ENCODE measurements around the gene USP25. TPM values are rescaled to one million over a fixed set of nuclear protein-coding genes. Genes with fewer than 3 reads are reported as not detected.

Gene USP25
- total RNA-seq, 4 donors from 2014 or later, result 99.4 to 130 (median 107) TPM

DNA sequence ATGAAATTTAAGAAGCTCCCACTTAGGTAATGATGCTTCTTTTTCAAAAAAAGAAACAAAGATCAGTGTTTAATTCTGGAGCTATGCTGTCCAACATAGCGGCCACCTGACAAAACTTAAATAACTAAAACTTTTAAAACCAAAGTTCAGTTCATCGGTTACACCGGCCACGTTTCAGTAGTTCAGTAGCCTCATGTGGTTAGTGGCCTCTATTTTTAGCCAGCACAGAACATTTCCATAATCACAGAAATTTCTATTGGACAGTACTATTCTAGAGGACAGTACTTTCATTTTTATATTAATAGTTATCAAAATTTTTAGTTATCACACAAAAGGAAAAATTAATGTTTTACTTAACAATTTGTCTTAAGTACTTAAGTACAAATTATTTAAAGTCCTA lies 141.0 kb downstream of the USP25 start:
- Histone ChIP-seq H3K9me3 (no peaks in the 10 kb centered on the region), H3K27ac (no peak overlapping the region), H3K4me3 (no peak overlapping the region), H3K27me3 (no peaks in the 10 kb centered on the region), H3K36me3 (peaks cover 0 to 78% of the 10 kb centered on the region in 2 donors), H3K4me1 (no peaks in the 10 kb centered on the region)
- DNase-seq (no peak), ATAC-seq (no peak)
- intact Hi-C loops (cut with DNase I; ENCODE audit: low total_unique reads), result no loop called here
- in situ Hi-C loops (cut with MboI; ENCODE audit: low sequenced_read_pairs in 4 of 4), result no loop called here
- TF ChIP-seq, protein P1, sequence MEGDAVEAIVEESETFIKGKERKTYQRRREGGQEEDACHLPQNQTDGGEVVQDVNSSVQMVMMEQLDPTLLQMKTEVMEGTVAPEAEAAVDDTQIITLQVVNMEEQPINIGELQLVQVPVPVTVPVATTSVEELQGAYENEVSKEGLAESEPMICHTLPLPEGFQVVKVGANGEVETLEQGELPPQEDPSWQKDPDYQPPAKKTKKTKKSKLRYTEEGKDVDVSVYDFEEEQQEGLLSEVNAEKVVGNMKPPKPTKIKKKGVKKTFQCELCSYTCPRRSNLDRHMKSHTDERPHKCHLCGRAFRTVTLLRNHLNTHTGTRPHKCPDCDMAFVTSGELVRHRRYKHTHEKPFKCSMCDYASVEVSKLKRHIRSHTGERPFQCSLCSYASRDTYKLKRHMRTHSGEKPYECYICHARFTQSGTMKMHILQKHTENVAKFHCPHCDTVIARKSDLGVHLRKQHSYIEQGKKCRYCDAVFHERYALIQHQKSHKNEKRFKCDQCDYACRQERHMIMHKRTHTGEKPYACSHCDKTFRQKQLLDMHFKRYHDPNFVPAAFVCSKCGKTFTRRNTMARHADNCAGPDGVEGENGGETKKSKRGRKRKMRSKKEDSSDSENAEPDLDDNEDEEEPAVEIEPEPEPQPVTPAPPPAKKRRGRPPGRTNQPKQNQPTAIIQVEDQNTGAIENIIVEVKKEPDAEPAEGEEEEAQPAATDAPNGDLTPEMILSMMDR (IDR thresholded peaks at IDR 0.05 in 4 of 5, conservative IDR thresholded peaks at IDR 0.05 in 1 of 5), result no peak
- no peak for TF ChIP-seq POLR2A (IDR thresholded peaks at IDR 0.05)

DNA sequence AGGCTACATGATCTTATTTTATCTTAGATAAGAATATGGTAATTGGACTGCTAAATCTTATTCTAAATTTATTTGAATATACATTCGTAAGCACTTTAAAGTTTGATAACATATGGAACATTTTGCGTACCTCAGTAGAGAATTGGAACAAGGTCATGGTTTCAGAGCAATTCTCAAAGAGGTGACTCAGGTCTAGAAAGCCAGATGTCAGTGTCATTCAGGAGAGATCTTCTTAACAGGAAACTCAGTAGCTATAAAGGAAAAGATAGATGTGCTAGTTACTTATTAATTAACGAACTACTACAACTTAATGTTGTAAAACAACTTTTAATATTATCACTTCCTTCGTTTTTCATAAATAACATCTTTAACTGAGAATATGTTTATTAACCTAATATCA lies 142.5 kb downstream of the USP25 start:
- intact Hi-C loops (cut with DNase I; ENCODE audit: low total_unique reads), result no loop called here
- Histone ChIP-seq H3K4me1 (no peaks in the 10 kb centered on the region), H3K36me3 (peaks cover 0 to 78% of the 10 kb centered on the region in 2 donors), H3K27ac (no peak overlapping the region), H3K4me3 (no peak overlapping the region), H3K9me3 (no peaks in the 10 kb centered on the region), H3K27me3 (no peaks in the 10 kb centered on the region)
- TF ChIP-seq POLR2A (IDR thresholded peaks at IDR 0.05), result no peak
- TF ChIP-seq, protein P1 (IDR thresholded peaks at IDR 0.05 in 4 of 5, conservative IDR thresholded peaks at IDR 0.05 in 1 of 5), result no peak
- DNase-seq (no peak), ATAC-seq (no peak)
- in situ Hi-C loops (cut with MboI; ENCODE audit: low sequenced_read_pairs in 4 of 4), result no loop called here

DNA sequence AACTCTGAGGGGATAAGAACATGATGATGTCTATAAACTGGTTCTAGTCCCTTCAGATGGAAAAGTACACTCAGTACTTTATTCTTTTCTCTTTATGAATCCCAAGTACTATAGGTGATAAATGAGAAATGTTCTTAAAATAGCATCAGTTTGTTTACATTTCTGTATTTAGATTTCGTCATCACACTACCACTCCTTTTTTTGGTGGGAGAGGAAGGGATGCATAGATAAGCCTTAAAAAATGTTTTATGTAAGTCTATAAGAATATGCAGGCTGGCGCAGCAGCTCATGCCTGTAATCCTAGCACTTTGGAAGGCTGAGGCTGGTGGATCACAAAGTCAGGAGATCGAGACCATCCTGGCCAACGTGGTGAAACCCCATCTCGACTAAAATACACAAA lies 144.8 kb downstream of the USP25 start:
- Histone ChIP-seq H3K9me3 (no peaks in the 10 kb centered on the region), H3K27me3 (no peaks in the 10 kb centered on the region), H3K4me3 (no peak overlapping the region), H3K36me3 (peaks cover 0 to 87% of the 10 kb centered on the region in 2 donors), H3K4me1 (no peaks in the 10 kb centered on the region), H3K27ac (peak overlapping the region in 1 of 4 donors; percentile 12)
- ATAC-seq (no peak), DNase-seq (no peak)
- in situ Hi-C loops (cut with MboI; ENCODE audit: low sequenced_read_pairs in 4 of 4), result loop anchor here in 1 of 4 donors (25.0 kb wide), 2 partner anchors 463 to 1388 kb away; no protein-coding TSS in a partner anchor
- intact Hi-C loops (cut with DNase I; ENCODE audit: low total_unique reads), result no loop called here
- TF ChIP-seq, protein P1 (IDR thresholded peaks at IDR 0.05 in 4 of 5, conservative IDR thresholded peaks at IDR 0.05 in 1 of 5), result no peak
- TF ChIP-seq POLR2A (IDR thresholded peaks at IDR 0.05), result no peak

DNA sequence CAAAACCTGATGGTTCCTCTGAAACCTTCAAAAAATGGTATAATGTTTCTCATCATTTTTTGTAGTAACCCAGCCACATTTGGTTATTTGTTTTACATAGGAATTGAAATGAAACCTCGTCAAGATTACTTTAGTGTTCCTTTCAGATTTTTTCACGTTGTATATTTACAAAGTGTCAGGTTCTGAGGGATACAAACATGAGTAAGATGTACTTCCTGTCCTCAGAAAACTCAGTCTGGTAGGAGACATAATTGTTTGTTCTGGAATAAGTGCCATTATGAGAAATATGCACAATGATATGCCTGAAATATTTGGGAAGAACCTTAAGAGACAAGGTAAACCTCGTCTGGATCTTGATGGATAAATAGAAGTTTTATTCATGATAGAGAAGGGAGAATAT lies 145.5 kb downstream of the USP25 start:
- Histone ChIP-seq H3K4me3 (no peak overlapping the region), H3K27me3 (no peaks in the 10 kb centered on the region), H3K36me3 (peaks cover 0 to 90% of the 10 kb centered on the region in 2 donors), H3K27ac (no peak overlapping the region), H3K4me1 (no peaks in the 10 kb centered on the region), H3K9me3 (no peaks in the 10 kb centered on the region)
- TF ChIP-seq, protein P1 (IDR thresholded peaks at IDR 0.05 in 4 of 5, conservative IDR thresholded peaks at IDR 0.05 in 1 of 5), result no peak
- no peak for TF ChIP-seq POLR2A (IDR thresholded peaks at IDR 0.05)
- in situ Hi-C loops (cut with MboI; ENCODE audit: low sequenced_read_pairs in 4 of 4) (loop anchor here in 1 of 4 donors (25.0 kb wide), 2 partner anchors 462 to 1387 kb away; no protein-coding TSS in a partner anchor), intact Hi-C loops (cut with DNase I; ENCODE audit: low total_unique reads) (no loop called here)
- no peak for ATAC-seq
- no peak for DNase-seq

DNA sequence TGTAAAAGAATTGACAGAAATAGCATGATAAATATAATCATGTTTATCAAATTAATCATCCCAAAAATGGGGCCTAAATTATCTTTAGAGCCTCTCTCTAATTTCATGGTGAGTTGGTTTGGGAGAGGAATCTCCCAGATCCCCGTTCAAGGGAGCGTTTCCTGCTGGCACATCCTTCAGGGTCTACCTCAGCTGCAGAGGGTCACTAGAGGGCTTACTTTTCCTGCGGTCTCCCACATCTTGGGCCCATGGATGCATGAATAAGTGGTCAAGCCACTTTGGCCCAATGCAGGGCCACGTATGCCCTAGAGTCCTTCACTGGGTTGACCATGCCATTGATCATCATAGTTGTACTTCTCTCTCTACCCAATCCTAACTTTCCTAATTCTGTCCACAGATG lies 164.1 kb downstream of the USP25 start:
- ATAC-seq (peak in 1 of 2 donors; percentile 43), DNase-seq (no peak)
- H3K4me3 ChIP-seq, result no peak overlapping the region
- intact Hi-C loops (cut with DNase I; ENCODE audit: low total_unique reads), result no loop called here
- no peaks in the 10 kb centered on the region for H3K27me3 ChIP-seq
- H3K9me3 ChIP-seq, result no peaks in the 10 kb centered on the region
- no peaks in the 10 kb centered on the region for H3K36me3 ChIP-seq
- H3K27ac ChIP-seq, result no peak overlapping the region
- no peak for TF ChIP-seq POLR2A (IDR thresholded peaks at IDR 0.05)
- TF ChIP-seq, protein P1 (IDR thresholded peaks at IDR 0.05 in 4 of 5, conservative IDR thresholded peaks at IDR 0.05 in 1 of 5), result no peak
- peaks cover 4 to 6% of the 10 kb centered on the region in 2 donors for H3K4me1 ChIP-seq
- in situ Hi-C loops (cut with MboI; ENCODE audit: low sequenced_read_pairs in 4 of 4), result loop anchor here in 1 of 4 donors (25.0 kb wide), 2 partner anchors 443 to 1368 kb away; no protein-coding TSS in a partner anchor
